ENCODE data around the gene GPR160. TPM values are rescaled to one million over a fixed set of nuclear protein-coding genes. Genes with fewer than 3 reads are reported as not detected.

Gene GPR160
- total RNA-seq, 3 donors from 2014 or later: 4.2 to 31.9 (median 27.9) TPM

DNA sequence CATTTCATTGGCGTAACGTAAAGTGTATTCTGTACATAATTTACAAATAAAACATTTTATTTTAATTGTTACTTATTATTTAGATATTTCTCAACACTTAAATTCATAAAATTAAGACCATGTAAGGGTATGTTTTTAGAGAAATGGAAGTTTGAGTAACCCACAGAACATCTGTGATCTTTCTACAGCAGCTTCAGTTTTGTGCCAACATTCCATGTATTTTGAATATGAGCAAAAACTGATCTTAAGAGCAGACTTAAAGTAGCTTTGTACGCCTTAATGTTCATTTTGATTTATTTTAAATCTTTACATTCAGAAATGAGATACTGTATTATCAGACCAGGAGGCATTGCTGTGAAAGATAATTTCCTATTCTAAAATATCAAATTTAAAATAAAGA lies 44.0 kb upstream of the GPR160 start:
- Histone ChIP-seq H3K4me3 (no peak overlapping the region), H3K36me3 (no peaks in the 10 kb centered on the region), H3K27ac (no peak overlapping the region), H3K4me1 (no peaks in the 10 kb centered on the region), H3K9me3 (no peaks in the 10 kb centered on the region), H3K27me3 (no peaks in the 10 kb centered on the region)
- DNase-seq (ENCODE audit: low spot score in 2 of 2): no peak
- intact Hi-C loops (cut with DNase I; ENCODE audit: low total_unique reads): no loop called here
- TF ChIP-seq POLR2AphosphoS5 (IDR thresholded peaks at IDR 0.05) (no peak), CTCF (IDR thresholded peaks at IDR 0.05) (no peak), POLR2A (IDR thresholded peaks at IDR 0.05) (no peak)

DNA sequence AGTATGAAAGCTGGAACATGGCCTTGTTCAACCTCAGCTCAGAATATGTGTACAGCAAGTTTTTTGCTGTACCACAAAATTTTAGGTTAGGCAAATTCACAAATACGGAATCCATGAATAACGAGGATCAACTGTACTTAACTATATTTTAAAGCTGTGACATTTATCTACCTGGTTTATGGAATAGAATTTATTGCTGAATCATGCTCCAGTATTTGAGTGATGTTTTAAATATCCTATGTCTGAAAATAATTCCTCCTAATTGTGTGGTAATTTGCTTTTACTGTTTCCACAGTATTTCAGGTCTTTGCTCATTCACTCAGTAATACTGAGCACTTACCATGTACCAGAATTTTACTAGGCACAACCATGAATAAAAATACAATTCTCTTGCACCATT lies 41.7 kb upstream of the GPR160 start:
- Histone ChIP-seq H3K9me3 (no peaks in the 10 kb centered on the region), H3K4me1 (no peaks in the 10 kb centered on the region), H3K27me3 (no peaks in the 10 kb centered on the region), H3K4me3 (no peak overlapping the region), H3K27ac (no peak overlapping the region), H3K36me3 (no peaks in the 10 kb centered on the region)
- no peak for TF ChIP-seq POLR2A (IDR thresholded peaks at IDR 0.05)
- TF ChIP-seq CTCF (IDR thresholded peaks at IDR 0.05): no peak
- TF ChIP-seq POLR2AphosphoS5 (IDR thresholded peaks at IDR 0.05): no peak
- no peak for DNase-seq (ENCODE audit: low spot score in 2 of 2)
- intact Hi-C loops (cut with DNase I; ENCODE audit: low total_unique reads): no loop called here

DNA sequence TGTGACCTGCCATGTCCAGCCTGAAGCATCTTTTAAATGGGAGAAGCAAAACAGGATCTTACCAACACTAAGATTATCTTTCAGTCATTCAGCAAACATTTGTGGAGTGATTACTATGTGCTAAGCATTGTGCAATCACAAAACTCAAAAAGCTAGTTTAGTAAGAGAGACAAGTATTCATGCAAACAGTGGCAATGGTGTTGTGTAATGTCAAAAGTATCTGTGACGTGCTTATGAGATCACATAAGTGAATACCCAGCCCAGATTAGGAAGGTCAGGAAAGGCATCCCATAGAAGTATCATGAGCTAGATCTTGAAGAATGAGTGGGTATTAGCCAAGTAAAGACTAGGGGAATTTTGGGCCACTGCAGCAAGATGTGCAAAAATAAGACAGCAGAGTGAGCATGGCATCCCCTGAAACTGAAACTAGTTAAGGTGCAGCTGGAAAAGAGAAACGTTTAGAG lies 39.1 kb upstream of the GPR160 start:
- Histone ChIP-seq H3K9me3 (no peaks in the 10 kb centered on the region), H3K4me1 (no peaks in the 10 kb centered on the region), H3K4me3 (no peak overlapping the region), H3K27me3 (no peaks in the 10 kb centered on the region), H3K27ac (no peak overlapping the region), H3K36me3 (no peaks in the 10 kb centered on the region)
- intact Hi-C loops (cut with DNase I; ENCODE audit: low total_unique reads): no loop called here
- TF ChIP-seq CTCF (IDR thresholded peaks at IDR 0.05): no peak
- no peak for TF ChIP-seq POLR2A (IDR thresholded peaks at IDR 0.05)
- TF ChIP-seq POLR2AphosphoS5 (IDR thresholded peaks at IDR 0.05): no peak
- no peak for DNase-seq (ENCODE audit: low spot score in 2 of 2)

GRCh38 chr3:169999433-169999832 lies 38.4 kb upstream of the GPR160 start:
- intact Hi-C loops (cut with DNase I; ENCODE audit: low total_unique reads): no loop called here
- H3K27me3 ChIP-seq: no peaks in the 10 kb centered on the region
- H3K9me3 ChIP-seq: no peaks in the 10 kb centered on the region
- no peak overlapping the region for H3K27ac ChIP-seq
- TF ChIP-seq CTCF (IDR thresholded peaks at IDR 0.05) (no peak), POLR2A (IDR thresholded peaks at IDR 0.05) (no peak), POLR2AphosphoS5 (IDR thresholded peaks at IDR 0.05) (no peak)
- no peaks in the 10 kb centered on the region for H3K4me1 ChIP-seq
- H3K4me3 ChIP-seq: no peak overlapping the region
- no peaks in the 10 kb centered on the region for H3K36me3 ChIP-seq
- DNase-seq (ENCODE audit: low spot score in 2 of 2): no peak

DNA sequence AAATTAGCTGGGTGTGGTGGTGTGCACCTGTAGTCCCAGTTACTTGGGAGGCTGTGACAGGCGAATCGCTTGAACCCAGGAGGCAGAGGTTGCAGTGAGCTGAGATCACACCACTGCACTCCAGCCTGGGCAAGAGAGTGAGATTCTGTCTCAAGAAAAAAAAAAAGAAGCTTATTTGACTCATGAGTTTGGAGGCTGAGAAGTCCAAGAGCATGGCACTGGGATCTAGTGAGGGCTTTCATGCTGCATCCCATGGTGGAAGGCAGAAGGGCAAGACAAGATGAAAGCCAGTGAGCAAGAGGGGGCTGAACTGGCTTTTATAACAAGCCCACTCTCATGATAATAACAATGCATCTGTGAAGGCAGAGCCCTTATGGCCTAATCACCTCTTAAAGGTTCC lies 37.7 kb upstream of the GPR160 start:
- Histone ChIP-seq H3K9me3 (no peaks in the 10 kb centered on the region), H3K36me3 (no peaks in the 10 kb centered on the region), H3K27me3 (no peaks in the 10 kb centered on the region), H3K4me3 (no peak overlapping the region), H3K27ac (no peak overlapping the region), H3K4me1 (no peaks in the 10 kb centered on the region)
- TF ChIP-seq CTCF (IDR thresholded peaks at IDR 0.05) (no peak), POLR2A (IDR thresholded peaks at IDR 0.05) (no peak), POLR2AphosphoS5 (IDR thresholded peaks at IDR 0.05) (no peak)
- DNase-seq (ENCODE audit: low spot score in 2 of 2): no peak
- intact Hi-C loops (cut with DNase I; ENCODE audit: low total_unique reads): no loop called here
